ENCODE results near the gene RTN1. TPM values are rescaled to one million over a fixed set of nuclear protein-coding genes. Genes with fewer than 3 reads are reported as not detected.

The RTN1 gene
- total RNA-seq, 4 donors from 2014 or later: 2.9 to 13.6 (median 9.2) TPM

DNA sequence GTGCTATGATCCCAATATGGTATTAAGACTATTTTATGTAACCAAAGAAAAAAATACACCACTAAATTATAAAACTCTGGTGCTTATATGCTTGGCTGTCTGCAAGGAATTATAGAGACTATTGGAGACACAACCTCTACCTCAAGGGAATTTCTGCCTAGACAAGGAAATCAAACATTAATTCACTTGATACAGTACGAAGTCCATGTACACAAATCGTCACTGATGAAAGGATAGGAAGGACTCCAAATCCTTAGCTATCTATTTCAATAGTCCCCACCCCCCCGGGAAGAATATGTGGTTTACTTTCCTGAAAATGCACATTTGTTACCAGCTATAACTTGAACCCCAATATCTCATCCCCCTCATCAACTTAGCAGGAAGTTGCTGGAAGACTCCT lies 21.9 kb downstream of the RTN1 start:
- intact Hi-C loops (cut with DNase I): no loop called here
- H3K4me3 ChIP-seq: no peak overlapping the region
- WGBS: 76% methylated on average over 3 of the region's 3 CpGs
- no peak for DNase-seq (ENCODE audit: extremely low spot score)
- TF ChIP-seq, protein P1, sequence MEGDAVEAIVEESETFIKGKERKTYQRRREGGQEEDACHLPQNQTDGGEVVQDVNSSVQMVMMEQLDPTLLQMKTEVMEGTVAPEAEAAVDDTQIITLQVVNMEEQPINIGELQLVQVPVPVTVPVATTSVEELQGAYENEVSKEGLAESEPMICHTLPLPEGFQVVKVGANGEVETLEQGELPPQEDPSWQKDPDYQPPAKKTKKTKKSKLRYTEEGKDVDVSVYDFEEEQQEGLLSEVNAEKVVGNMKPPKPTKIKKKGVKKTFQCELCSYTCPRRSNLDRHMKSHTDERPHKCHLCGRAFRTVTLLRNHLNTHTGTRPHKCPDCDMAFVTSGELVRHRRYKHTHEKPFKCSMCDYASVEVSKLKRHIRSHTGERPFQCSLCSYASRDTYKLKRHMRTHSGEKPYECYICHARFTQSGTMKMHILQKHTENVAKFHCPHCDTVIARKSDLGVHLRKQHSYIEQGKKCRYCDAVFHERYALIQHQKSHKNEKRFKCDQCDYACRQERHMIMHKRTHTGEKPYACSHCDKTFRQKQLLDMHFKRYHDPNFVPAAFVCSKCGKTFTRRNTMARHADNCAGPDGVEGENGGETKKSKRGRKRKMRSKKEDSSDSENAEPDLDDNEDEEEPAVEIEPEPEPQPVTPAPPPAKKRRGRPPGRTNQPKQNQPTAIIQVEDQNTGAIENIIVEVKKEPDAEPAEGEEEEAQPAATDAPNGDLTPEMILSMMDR (IDR thresholded peaks at IDR 0.05): no peak
- TF ChIP-seq POLR2AphosphoS5 (IDR thresholded peaks at IDR 0.05) (no peak), EP300 (IDR thresholded peaks at IDR 0.05) (no peak), POLR2A (IDR thresholded peaks at IDR 0.05; ENCODE audit: low read depth) (no peak)
- no peaks in the 10 kb centered on the region for H3K36me3 ChIP-seq
- no peak overlapping the region for H3K27ac ChIP-seq (replicated peaks in 1 of 4)
- no peaks in the 10 kb centered on the region for H3K27me3 ChIP-seq
- no peaks in the 10 kb centered on the region for H3K9me3 ChIP-seq
- no peaks in the 10 kb centered on the region for H3K4me1 ChIP-seq

GRCh38 chr14:59847711-59848110 lies 22.9 kb downstream of the RTN1 start:
- Histone ChIP-seq H3K9me3 (no peaks in the 10 kb centered on the region), H3K4me1 (no peaks in the 10 kb centered on the region), H3K27me3 (no peaks in the 10 kb centered on the region), H3K36me3 (no peaks in the 10 kb centered on the region), H3K4me3 (no peak overlapping the region), H3K27ac (replicated peaks in 1 of 4) (no peak overlapping the region)
- intact Hi-C loops (cut with DNase I): no loop called here
- no peak for DNase-seq (ENCODE audit: extremely low spot score)
- 7% methylated on average over 3 of the region's 3 CpGs for WGBS
- TF ChIP-seq, protein P1 (IDR thresholded peaks at IDR 0.05): no peak
- TF ChIP-seq EP300 (IDR thresholded peaks at IDR 0.05) (no peak), POLR2A (IDR thresholded peaks at IDR 0.05; ENCODE audit: low read depth) (no peak), POLR2AphosphoS5 (IDR thresholded peaks at IDR 0.05) (no peak)

GRCh38 chr14:59846595-59846994 lies 24.0 kb downstream of the RTN1 start:
- intact Hi-C loops (cut with DNase I): no loop called here
- no peak overlapping the region for H3K4me3 ChIP-seq
- no peak for DNase-seq (ENCODE audit: extremely low spot score)
- H3K27me3 ChIP-seq: no peaks in the 10 kb centered on the region
- TF ChIP-seq, protein P1 (IDR thresholded peaks at IDR 0.05): no peak
- TF ChIP-seq POLR2A (IDR thresholded peaks at IDR 0.05; ENCODE audit: low read depth) (no peak), POLR2AphosphoS5 (IDR thresholded peaks at IDR 0.05) (no peak)
- H3K27ac ChIP-seq (replicated peaks in 1 of 4): no peak overlapping the region
- H3K9me3 ChIP-seq: no peaks in the 10 kb centered on the region
- WGBS: 88% methylated on average over 2 of the region's 2 CpGs
- no peaks in the 10 kb centered on the region for H3K36me3 ChIP-seq
- no peaks in the 10 kb centered on the region for H3K4me1 ChIP-seq

GRCh38 chr14:59845245-59845644 lies 25.3 kb downstream of the RTN1 start:
- Histone ChIP-seq H3K9me3 (no peaks in the 10 kb centered on the region), H3K27me3 (no peaks in the 10 kb centered on the region), H3K4me3 (no peak overlapping the region), H3K4me1 (no peaks in the 10 kb centered on the region), H3K36me3 (no peaks in the 10 kb centered on the region), H3K27ac (replicated peaks in 1 of 4) (no peak overlapping the region)
- no peak for DNase-seq (ENCODE audit: extremely low spot score)
- TF ChIP-seq POLR2A (IDR thresholded peaks at IDR 0.05; ENCODE audit: low read depth) (no peak), POLR2AphosphoS5 (IDR thresholded peaks at IDR 0.05) (no peak), EP300 (IDR thresholded peaks at IDR 0.05) (no peak)
- TF ChIP-seq, protein P1 (IDR thresholded peaks at IDR 0.05): no peak
- intact Hi-C loops (cut with DNase I): no loop called here
- WGBS: 57% methylated on average over 3 of the region's 3 CpGs

DNA sequence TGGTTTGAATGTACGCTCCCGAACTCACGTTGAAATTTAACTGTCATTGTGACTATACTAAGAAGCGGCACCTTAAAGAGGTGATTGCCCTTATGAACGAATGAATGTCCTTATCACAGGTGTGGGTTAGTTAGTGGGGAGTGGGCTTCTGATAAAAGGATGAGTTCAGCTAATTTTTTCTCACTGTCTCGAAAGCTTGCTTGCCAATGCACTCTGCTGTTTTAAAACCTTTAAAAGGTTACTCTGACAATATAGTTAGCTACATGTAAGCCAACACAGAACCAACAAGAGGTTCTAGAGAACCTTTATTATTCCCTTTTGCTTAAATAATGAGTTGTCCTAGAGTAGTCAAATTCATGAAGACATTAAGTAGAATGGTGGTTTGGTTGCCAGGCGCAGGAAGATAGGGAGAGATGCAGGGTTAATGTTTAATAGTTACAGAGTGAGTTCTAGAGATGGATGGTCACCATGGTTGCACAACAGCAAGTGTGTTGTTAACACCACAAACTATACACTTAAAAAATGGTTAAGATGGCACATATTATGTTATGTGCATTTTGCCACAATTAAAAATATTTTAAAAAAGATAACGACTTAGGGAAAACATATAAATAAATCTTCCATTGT lies 26.3 kb downstream of the RTN1 start:
- no peak overlapping the region for H3K27ac ChIP-seq (replicated peaks in 1 of 4)
- no peak overlapping the region for H3K4me3 ChIP-seq
- H3K36me3 ChIP-seq: no peaks in the 10 kb centered on the region
- intact Hi-C loops (cut with DNase I): no loop called here
- TF ChIP-seq EP300 (IDR thresholded peaks at IDR 0.05): no peak
- TF ChIP-seq, protein P1 (IDR thresholded peaks at IDR 0.05): no peak
- DNase-seq (ENCODE audit: extremely low spot score): no peak
- WGBS: 92% methylated on average over 8 of the region's 8 CpGs
- H3K9me3 ChIP-seq: no peaks in the 10 kb centered on the region
- no peaks in the 10 kb centered on the region for H3K4me1 ChIP-seq
- no peaks in the 10 kb centered on the region for H3K27me3 ChIP-seq
